Measurements from ENCODE around the gene TMTC4. TPM values are rescaled to one million over a fixed set of nuclear protein-coding genes. Genes with fewer than 3 reads are reported as not detected.

TMTC4 gene
- polyA plus RNA-seq, 2 of the 4 experiments (the other 2 are of a cell fraction) = 15.6 to 17.5 TPM

DNA sequence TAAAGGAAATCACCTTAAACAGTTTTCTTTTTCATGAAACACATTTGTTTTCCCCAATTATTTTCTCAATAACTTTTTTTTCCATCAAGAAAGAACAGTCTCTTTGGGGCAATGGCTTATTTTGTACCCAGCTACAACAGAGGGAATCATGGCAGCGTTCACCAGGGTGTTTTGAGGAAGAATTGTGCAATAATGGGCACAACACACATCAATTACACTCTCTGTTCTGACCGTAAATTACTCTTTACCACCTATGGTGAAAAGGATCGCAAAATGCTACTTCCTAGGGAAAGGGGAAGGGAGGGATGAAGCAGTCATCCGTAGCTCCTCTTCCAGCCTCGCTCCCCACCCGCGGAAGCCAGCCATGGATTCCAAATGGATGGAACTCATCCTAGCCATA lies 38.6 kb downstream of the TMTC4 start:
- Histone ChIP-seq H3K4me2 (no peak overlapping the region), H3K9me3 (no peaks in the 10 kb centered on the region), H3K4me3 (no peak overlapping the region), H3K4me1 (peaks cover 12% of the 10 kb centered on the region; the same call in 1 of the 3 replicates), H3K27ac (no peak overlapping the region)
- TF ChIP-seq HMGXB4 (CRISPR knock-in tag; IDR thresholded peaks at IDR 0.05; ENCODE audit: borderline replicate concordance) (no peak), RFX5 (IDR thresholded peaks at IDR 0.05) (no peak), SREBF2 (IDR thresholded peaks at IDR 0.05) (no peak), CHD4 (IDR thresholded peaks at IDR 0.05; ENCODE audit: borderline replicate concordance) (no peak), ZNF302 (CRISPR knock-in tag; IDR thresholded peaks at IDR 0.05) (no peak), BCL3 (IDR thresholded peaks at IDR 0.05) (no peak), E2F6 (IDR thresholded peaks at IDR 0.05; ENCODE audit: borderline replicate concordance, low read depth) (no peak), RARB (CRISPR knock-in tag; IDR thresholded peaks at IDR 0.05) (no peak), GATA3 (IDR thresholded peaks at IDR 0.05; ENCODE audit: borderline replicate concordance) (no peak), MAFK (IDR thresholded peaks at IDR 0.05; ENCODE audit: partially characterized antibody) (no peak), HOXB13 (CRISPR knock-in tag; IDR thresholded peaks at IDR 0.05; ENCODE audit: low read depth) (no peak), REST (IDR thresholded peaks at IDR 0.05) (no peak), FOSL2 (IDR thresholded peaks at IDR 0.05) (no peak), FOSL2 (CRISPR knock-in tag; IDR thresholded peaks at IDR 0.05) (no peak), CBX8 (IDR thresholded peaks at IDR 0.05) (no peak), EHF (CRISPR knock-in tag; IDR thresholded peaks at IDR 0.05) (no peak), POLR2A (IDR thresholded peaks at IDR 0.05; ENCODE audit: low read length) (no peak), EP300 (IDR thresholded peaks at IDR 0.05) (no peak), BHLHE40 (IDR thresholded peaks at IDR 0.05; ENCODE audit: low read depth, low read length) (no peak), HEYL (CRISPR knock-in tag; IDR thresholded peaks at IDR 0.05) (no peak)
- ChIA-PET POLR2A (no interaction called here), CTCF (no interaction called here)
- DNase-seq (ENCODE audit: low read depth in 1 of 2, low spot score in 1 of 2) (no peak), FAIRE-seq (no peak), ATAC-seq (no peak)
- WGBS (ENCODE audit: missing lambda C conversion rate) = over 99% methylated on average over 7 of the region's 7 CpGs

DNA sequence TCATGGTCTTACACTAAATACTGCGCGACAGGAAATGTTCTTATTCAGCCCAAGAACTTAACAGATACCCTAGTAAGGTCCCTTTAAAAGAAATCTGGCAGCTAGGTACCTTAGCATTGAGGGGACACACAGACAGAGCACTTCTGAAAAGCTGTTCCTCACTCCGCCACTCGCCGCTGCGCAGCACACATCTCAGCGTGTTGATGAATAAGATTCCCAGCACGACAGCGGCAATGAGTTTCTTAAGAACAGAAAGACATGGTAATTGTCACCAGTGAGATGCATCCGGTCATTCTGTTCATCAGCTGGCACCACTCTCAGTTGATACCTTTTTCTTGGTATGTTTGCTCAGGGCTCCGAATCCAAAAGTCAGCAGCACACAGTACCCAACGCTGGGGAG lies 39.9 kb downstream of the TMTC4 start:
- Histone ChIP-seq H3K4me3 (no peak overlapping the region), H3K4me1 (peaks cover 12% of the 10 kb centered on the region; the same call in 1 of the 3 replicates), H3K9me3 (no peaks in the 10 kb centered on the region), H3K4me2 (no peak overlapping the region), H3K27ac (no peak overlapping the region)
- WGBS (ENCODE audit: missing lambda C conversion rate) = 85% methylated on average over 12 of the region's 12 CpGs
- FAIRE-seq (no peak), DNase-seq (ENCODE audit: low read depth in 1 of 2, low spot score in 1 of 2) (no peak), ATAC-seq (no peak)
- CTCF ChIA-PET = no interaction called here
- POLR2A ChIA-PET = no interaction called here
- TF ChIP-seq ZFP36 (IDR thresholded peaks at IDR 0.05; ENCODE audit: borderline replicate concordance, partially characterized antibody) (no peak), FOSB (CRISPR knock-in tag; IDR thresholded peaks at IDR 0.05) (no peak), RAD21 (conservative IDR thresholded peaks at IDR 0.05 in 1 of 2, IDR thresholded peaks at IDR 0.05 in 1 of 2) (no peak), FOSL2 (IDR thresholded peaks at IDR 0.05) (no peak), FOSL2 (CRISPR knock-in tag; IDR thresholded peaks at IDR 0.05) (no peak), TP53 (CRISPR knock-in tag; IDR thresholded peaks at IDR 0.05) (no peak), CEBPB (IDR thresholded peaks at IDR 0.05) (no peak), KDM5A (IDR thresholded peaks at IDR 0.05) (no peak), CHD2 (IDR thresholded peaks at IDR 0.05; ENCODE audit: low read length, partially characterized antibody) (no peak), BCL3 (IDR thresholded peaks at IDR 0.05) (no peak), BHLHE40 (IDR thresholded peaks at IDR 0.05; ENCODE audit: low read depth, low read length) (no peak)
